Measurements from ENCODE around the gene HNRNPA0. TPM values are rescaled to one million over a fixed set of nuclear protein-coding genes. Genes with fewer than 3 reads are reported as not detected.

Gene HNRNPA0
- total RNA-seq, 3 donors from 2014 or later (not counting 1 experiment from before 2014, with no cell fraction given) = 31.5 to 35.9 (median 33.5) TPM

DNA sequence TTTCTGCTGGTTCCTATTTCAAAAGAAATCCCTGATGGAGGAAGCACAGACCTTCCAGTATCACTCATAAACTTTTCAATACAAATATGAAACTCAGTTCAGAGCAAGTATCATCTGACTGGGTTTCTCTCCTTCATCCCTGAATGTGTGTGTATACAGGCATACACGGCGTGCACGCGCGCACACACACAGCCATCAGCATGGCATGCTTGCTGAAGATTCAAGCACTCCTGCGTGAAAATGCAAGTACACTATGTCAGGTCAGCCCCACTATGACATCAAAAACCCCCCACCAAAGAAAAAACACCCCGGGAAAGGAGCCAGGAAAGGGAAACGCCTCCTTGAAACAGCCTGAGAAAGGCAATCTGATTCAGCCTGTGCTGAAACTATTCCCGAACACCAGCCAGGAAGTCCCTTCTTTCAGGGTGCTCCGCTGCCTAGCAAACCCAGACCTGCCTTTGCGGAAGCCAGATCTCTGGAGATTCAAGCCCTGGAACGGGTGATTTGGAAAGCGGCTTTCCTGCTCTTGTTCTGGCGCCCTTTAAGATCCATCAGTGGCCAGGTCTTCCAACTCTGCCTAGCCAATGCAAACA is 19.1 kb downstream of the HNRNPA0 start:
- DNase-seq (peak in 1 of 2 donors; percentile 51), ATAC-seq (peak; percentile 38 to 62 (median 42))
- Histone ChIP-seq H3K27ac (ENCODE audit: low read length) (peak overlapping the region; percentile 1), H3K4me3 (ENCODE audit: low read length) (peak overlapping the region; percentile 43), H3K36me3 (ENCODE audit: control insufficient read depth, insufficient read depth, low read length) (no peaks in the 10 kb centered on the region), H3K4me1 (ENCODE audit: control insufficient read depth, insufficient read depth, low read length) (peaks cover 31% of the 10 kb centered on the region), H3K27me3 (ENCODE audit: control insufficient read depth, insufficient read depth, low read length) (no peaks in the 10 kb centered on the region), H3K9me3 (ENCODE audit: control insufficient read depth, insufficient read depth, low read length) (no peaks in the 10 kb centered on the region)
- Mint-ChIP-seq H3K4me1 (peaks cover 0 to 6% of the 10 kb centered on the region in 2 donors), H3K27ac (no peak overlapping the region), H3K27me3 (ENCODE audit: low read depth in 2 of 2) (no peaks in the 10 kb centered on the region), H3K9me3 (no peaks in the 10 kb centered on the region), H3K4me3 (no peak overlapping the region), H3K36me3 (no peaks in the 10 kb centered on the region)
- no peak for TF ChIP-seq CTCF (IDR thresholded peaks at IDR 0.05)
- intact Hi-C loops (cut with micrococcal nuclease) = no loop called here
- 14% methylated on average over 14 of the region's 14 CpGs for WGBS (ENCODE audit: insufficient coverage)

DNA sequence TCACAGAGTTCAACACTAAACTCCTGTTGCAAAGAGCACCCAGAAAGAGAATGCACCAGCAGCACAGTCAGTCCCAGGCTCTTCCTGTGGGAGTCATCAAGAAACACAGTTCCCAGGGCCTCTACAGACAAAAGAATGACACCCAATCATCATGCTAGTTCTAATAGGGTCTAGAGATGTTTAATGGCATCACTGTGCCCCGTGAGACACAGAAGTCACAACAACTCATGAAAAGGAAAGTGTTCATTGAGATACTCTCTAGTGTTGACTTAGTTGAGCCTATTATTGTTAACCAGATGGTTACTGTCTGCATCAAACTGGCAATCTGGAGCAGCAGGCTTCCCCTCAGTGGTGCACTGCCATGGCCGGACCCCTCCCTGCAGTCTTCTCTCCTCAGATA is 19.8 kb downstream of the HNRNPA0 start:
- TF ChIP-seq CTCF (IDR thresholded peaks at IDR 0.05) = no peak
- Histone ChIP-seq H3K27me3 (ENCODE audit: control insufficient read depth, insufficient read depth, low read length) (no peaks in the 10 kb centered on the region), H3K9me3 (ENCODE audit: control insufficient read depth, insufficient read depth, low read length) (no peaks in the 10 kb centered on the region), H3K4me1 (ENCODE audit: control insufficient read depth, insufficient read depth, low read length) (peaks cover 31% of the 10 kb centered on the region), H3K27ac (ENCODE audit: low read length) (no peak overlapping the region), H3K4me3 (ENCODE audit: low read length) (no peak overlapping the region), H3K36me3 (ENCODE audit: control insufficient read depth, insufficient read depth, low read length) (no peaks in the 10 kb centered on the region)
- ATAC-seq = peak in 2 of 3 donors; percentile 22
- Mint-ChIP-seq H3K27me3 (ENCODE audit: low read depth in 2 of 2) (no peaks in the 10 kb centered on the region), H3K4me3 (no peak overlapping the region), H3K36me3 (no peaks in the 10 kb centered on the region), H3K27ac (no peak overlapping the region), H3K9me3 (no peaks in the 10 kb centered on the region), H3K4me1 (no peaks in the 10 kb centered on the region)
- intact Hi-C loops (cut with micrococcal nuclease) = no loop called here
- WGBS (ENCODE audit: insufficient coverage) = 41% methylated on average over 2 of the region's 2 CpGs
- DNase-seq = peak in 1 of 2 donors; percentile 9

DNA sequence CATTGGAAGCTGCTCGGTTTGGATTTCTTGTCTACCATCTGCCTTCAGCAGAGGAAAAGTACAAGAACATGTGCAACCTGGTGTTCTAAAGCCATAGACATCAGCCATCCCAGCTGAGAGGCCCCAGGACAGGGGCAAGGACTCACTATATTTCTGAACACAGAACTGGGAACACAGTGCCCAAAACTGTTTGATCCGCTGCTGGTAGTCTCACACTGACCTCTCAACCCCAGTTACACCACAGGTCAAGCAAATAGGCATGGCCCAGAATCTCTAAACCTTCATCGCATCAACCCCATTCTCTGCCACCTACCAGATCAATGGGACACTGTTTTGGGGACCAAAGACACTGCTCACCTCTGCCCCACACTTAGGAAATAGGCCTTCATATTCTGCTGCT is 20.2 kb downstream of the HNRNPA0 start:
- H3K27ac ChIP-seq (ENCODE audit: low read length) = no peak overlapping the region
- H3K4me3 ChIP-seq (ENCODE audit: low read length) = no peak overlapping the region
- no peaks in the 10 kb centered on the region for H3K9me3 ChIP-seq (ENCODE audit: control insufficient read depth, insufficient read depth, low read length)
- no peaks in the 10 kb centered on the region for H3K4me1 Mint-ChIP-seq
- no peak for DNase-seq
- H3K4me3 Mint-ChIP-seq = no peak overlapping the region
- no peak overlapping the region for H3K27ac Mint-ChIP-seq
- H3K36me3 ChIP-seq (ENCODE audit: control insufficient read depth, insufficient read depth, low read length) = no peaks in the 10 kb centered on the region
- no peak for ATAC-seq
- H3K9me3 Mint-ChIP-seq = no peaks in the 10 kb centered on the region
- TF ChIP-seq CTCF (IDR thresholded peaks at IDR 0.05) = no peak
- no peaks in the 10 kb centered on the region for H3K36me3 Mint-ChIP-seq
- 97% methylated on average over 3 of the region's 3 CpGs for WGBS (ENCODE audit: insufficient coverage)
- peaks cover 31% of the 10 kb centered on the region for H3K4me1 ChIP-seq (ENCODE audit: control insufficient read depth, insufficient read depth, low read length)
- H3K27me3 Mint-ChIP-seq (ENCODE audit: low read depth in 2 of 2) = no peaks in the 10 kb centered on the region
- intact Hi-C loops (cut with micrococcal nuclease) = no loop called here
- no peaks in the 10 kb centered on the region for H3K27me3 ChIP-seq (ENCODE audit: control insufficient read depth, insufficient read depth, low read length)

- no peak overlapping the region for H3K27ac ChIP-seq (ENCODE audit: low read length)
- no peaks in the 10 kb centered on the region for H3K36me3 ChIP-seq (ENCODE audit: control insufficient read depth, insufficient read depth, low read length)
- no peak overlapping the region for H3K4me3 ChIP-seq (ENCODE audit: low read length)
- H3K36me3 Mint-ChIP-seq = no peaks in the 10 kb centered on the region
- H3K4me3 Mint-ChIP-seq = no peak overlapping the region
- H3K27ac Mint-ChIP-seq = no peak overlapping the region
- H3K4me1 ChIP-seq (ENCODE audit: control insufficient read depth, insufficient read depth, low read length) = peaks cover 27% of the 10 kb centered on the region
- no peaks in the 10 kb centered on the region for H3K9me3 Mint-ChIP-seq
- WGBS (ENCODE audit: insufficient coverage) = 85% methylated on average over 3 of the region's 3 CpGs
- no peaks in the 10 kb centered on the region for H3K4me1 Mint-ChIP-seq
- H3K9me3 ChIP-seq (ENCODE audit: control insufficient read depth, insufficient read depth, low read length) = no peaks in the 10 kb centered on the region
- no peaks in the 10 kb centered on the region for H3K27me3 ChIP-seq (ENCODE audit: control insufficient read depth, insufficient read depth, low read length)
- H3K27me3 Mint-ChIP-seq (ENCODE audit: low read depth in 2 of 2) = no peaks in the 10 kb centered on the region
- ATAC-seq = no peak
- intact Hi-C loops (cut with micrococcal nuclease) = no loop called here
- TF ChIP-seq CTCF (IDR thresholded peaks at IDR 0.05) = no peak
- DNase-seq = no peak
Observed at GRCh38 chr5:137733006-137733405, 21.2 kb downstream of the HNRNPA0 start.

Measured in natural killer cell (primary cell).